GM19025 (cell line): ENCODE results near the gene LRRC45.

Experiments used
- ATAC-seq: cut with Tn5 transposase; IDR thresholded peaks from one replicate; pipeline ENCODE4 v1.9.1; 2021; ENCODE audit warnings: mild to moderate bottlenecking, low read depth, moderate library complexity; ENCODE audit not compliant: unreplicated experiment

The LRRC45 gene

DNA sequence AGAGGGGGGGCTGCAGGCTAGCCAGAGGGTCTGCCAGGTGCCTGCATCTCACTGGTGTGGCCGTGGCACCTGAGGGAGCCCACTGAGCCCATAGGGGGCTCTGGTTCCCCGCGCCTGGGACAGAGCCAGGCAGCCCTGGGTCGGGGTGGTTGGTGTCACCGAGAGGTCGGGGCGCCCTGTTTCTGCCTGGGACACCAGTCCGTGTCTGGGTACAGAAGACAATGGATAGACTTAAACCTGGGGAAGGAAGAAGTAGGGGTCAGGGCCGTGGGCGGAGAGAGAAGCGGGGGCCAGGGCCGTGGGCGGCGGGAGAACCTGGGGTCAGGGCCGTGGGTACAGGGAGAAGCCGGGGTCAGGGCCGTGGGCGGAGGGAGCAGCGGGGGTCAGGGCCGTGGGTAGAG lies 25.5 kb downstream of the LRRC45 start:
- ATAC-seq: no peak

DNA sequence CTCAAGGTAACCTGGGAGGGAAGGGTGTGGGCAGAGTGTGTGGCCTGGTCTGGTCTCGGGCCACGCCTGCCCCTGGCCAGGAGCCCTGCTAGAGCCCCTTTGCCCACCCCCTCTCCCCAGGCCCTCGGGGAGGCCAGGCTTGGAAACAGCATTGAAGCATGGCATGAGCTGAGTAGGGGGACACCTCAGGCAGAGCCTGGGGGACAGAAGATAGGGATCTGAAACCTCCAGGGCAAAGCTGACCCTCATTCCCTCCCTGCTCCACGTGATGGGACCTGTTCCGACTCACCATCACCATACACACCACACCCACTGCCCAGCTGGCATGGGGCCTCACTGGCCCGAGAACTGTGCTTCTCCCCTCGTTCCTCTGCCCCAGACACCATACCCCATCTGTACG lies 26.0 kb downstream of the LRRC45 start:
- ATAC-seq: no peak

DNA sequence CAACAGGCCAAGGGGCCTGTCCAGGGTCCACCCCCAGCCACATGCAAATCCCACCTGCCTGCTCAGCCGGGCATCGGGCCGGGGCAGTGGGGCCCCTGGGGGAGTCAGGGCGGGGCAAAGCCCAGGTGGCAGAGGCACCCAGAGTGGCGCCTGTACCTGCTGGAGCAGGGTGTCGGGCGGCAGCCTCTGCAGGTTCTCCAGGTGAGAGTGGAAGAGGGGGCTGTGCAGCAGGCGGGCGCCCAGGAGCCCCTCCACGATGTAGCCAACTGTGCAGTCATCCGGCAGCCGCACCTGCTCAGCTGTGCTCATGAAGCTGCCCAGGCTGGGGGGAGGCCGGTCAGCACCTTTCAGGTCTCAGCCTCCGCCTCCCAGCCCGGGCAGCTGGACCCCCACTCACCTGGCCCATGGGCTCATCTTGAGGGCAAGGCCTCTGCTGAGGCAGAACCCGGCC lies 26.4 kb downstream of the LRRC45 start:
- ATAC-seq: no peak

DNA sequence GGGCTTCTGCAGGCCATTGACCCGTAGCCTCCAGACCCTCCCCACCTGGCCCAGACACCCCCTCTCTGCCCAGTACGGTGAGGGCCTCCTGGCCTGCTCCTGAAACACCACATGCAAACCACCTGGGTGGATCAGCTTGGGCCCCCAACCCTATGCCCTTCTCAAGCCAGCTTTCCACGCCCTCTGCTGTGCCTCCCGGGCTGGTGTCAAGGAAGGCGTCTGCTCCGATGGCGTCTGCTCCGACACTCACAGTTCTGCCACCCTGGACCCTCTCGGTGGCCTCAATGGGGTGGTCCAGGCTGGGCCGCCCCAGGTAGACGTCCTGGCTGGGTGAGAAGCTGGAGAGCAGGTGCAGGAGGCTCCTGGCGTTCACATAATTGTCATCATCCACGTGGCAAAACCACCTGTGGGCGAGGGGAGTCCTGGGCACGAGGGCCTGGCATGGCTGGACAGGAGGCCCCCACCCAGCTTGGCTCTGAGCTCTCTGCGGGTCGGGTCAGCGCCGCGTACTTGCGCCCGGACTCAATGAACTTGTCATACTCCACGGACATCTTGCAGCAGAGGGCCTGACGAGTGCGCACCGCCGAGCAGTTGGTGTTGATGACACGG lies 27.2 kb downstream of the LRRC45 start:
- ATAC-seq: no peak

DNA sequence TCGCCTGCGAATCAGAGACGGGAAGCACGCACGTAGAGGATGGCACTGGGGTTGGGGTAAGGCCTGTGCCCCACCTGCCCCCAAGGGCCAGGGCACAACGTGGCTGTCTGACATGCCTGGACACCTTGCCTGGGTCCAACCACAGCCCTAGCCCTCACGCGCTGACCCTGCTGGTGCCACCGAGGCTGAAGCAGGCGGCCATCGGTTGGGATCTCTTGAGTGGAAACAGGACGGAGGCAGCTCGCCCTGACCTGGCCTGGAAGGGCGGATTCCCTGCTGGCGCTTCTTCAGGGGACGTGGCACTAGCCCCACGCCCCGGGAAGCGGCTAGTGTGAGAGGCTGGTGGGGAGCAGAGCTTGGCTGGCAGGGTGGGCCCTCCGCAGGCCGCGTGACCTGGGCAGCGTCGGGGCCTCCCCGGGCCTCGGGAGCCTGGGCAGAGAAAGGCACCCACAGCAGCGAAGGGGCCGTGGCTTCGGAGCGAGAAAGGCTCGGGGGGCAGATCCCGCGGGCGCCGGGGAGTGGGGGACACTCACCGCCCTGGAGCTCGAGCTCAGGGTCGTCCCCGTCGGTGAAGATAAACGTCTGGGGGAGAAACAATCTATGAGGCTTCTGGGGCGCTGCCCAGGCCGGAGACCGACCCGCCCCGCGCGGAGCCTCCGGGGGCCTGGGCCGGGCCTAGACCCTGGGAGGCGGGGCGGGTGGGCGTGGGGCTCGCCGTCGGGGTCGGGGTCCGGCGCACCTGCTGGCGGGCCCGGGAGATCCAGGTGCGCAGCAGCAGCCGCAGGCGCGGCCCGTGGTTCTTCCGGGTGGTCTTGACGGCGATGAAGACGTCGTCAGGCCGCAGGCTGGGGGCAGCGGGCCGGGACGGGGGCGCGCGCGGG lies 27.9 kb downstream of the LRRC45 start:
- ATAC-seq: peak; percentile 18

DNA sequence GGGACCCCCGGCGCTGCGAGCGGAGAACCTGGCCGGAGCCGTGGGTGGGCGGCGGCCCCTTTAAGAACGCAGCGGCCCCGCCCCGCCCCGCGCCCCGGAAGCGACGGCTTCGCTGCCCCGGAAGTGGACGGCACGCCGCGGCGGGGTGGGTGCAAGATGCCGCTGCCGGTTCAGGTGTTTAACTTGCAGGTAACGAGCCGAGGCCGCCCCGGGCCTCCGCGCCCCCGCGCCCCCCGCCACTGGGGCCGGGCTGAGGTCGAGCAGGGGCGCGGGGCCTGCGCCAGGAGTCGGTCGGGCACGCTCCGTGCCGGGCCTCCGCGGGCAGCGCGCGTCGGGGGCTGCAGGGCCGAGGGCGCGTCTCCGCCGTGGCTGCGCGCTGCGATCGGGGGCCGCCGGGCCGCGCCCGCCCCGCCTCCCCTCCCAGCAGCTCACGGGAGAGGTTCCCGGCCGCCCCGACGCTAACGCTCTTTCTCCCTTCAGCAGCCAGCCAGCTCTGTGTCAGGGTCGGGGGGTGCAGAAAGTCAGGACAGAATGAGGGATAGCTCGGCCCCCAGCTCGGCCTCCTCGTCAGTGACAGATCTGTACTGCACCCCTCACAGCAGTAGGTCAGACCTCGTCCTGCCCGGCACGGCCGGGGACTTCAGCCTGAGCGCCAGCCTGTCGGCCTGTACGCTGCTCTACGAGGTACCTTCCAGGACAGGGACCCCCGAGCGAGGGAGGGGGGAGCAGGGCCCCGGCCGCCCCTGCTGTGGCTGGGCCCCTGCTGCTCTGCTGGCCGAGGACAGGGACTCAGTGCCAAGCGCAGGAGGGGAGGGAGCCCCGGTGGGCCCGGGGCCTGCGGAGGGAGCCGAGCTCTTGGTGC lies 28.9 kb downstream of the LRRC45 start, which contains the start of the genes GPS1 and RFNG:
Gene GPS1 (plus strand): TSS at position 123 of the 862 bp plus-strand sequence. CDS start 34 bp downstream, at position 157.
Gene RFNG (minus strand): TSS at position 36 of the 862 bp plus-strand sequence. CDS start 45 bp downstream, outside the sequence.
- peak; percentile 70 for ATAC-seq

DNA sequence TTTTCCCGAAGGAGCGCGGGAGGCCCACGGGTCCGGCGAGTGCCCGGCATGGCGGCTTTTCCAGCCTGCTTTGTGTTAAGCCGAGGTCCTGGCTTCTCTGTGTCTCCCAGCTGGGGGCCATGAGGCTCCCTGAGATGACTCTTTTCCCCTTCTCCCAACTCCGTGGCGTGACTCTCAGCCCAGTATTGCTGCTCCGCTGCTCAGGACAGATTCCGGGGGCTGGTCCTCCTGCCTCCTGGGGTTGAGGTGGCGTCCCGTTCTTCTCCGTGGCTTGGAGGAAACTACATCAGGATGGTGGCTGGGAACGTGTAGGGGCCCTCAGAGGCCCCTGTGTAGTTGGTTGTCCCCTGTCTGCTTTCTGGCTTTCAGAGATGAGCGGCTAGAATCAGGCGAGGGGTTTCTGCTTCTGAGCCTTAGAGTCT lies 29.5 kb downstream of the LRRC45 start:
- ATAC-seq: no peak

DNA sequence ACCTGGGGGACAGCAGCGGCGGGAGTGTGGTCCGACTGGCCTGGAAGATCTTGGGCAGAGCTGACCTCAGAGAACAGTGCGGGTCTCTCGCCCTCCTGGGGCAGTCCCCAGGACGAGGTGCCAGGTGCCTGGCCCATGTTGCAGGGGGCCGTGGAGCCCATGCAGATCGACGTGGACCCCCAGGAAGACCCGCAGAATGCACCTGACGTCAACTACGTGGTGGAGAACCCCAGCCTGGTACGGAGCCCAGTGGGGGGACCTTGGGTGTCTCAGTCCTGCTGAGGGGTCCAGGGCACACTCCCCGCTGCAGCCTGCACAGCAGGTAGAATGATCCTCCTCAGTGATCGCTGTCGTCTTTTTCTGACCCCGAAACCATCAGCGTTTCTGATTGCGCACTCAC lies 30.0 kb downstream of the LRRC45 start:
- ATAC-seq: no peak

DNA sequence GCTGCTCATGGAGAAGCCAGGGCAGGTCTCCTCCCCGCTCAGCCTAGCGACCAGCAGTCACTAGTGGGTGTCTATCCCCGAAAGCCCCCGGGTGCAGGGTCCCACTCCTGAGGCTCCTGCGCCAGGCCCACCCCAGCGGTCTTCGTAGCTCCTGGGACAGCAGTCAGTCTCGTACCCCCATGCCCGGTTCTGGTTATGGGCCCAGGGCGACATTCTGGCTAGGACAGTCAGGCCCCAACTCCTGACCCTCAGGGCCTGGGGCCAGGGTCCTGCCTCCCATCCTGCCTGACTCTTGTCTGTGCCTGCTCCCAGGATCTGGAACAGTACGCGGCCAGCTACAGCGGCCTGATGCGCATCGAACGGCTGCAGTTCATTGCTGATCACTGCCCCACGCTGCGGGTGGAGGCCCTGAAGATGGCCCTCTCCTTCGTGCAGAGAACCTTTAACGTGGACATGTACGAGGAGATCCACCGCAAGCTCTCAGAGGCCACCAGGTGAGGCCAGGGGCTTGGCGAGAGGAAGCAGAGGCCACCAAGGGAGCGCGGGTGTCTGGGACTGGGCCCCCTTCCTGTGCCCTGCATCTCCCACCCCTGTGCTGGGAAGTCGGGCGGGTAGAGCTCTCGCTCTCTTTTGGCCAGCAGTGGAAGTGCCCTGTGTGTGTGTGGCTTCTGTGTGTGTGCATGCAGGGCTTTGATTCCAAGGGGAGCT lies 30.6 kb downstream of the LRRC45 start:
- ATAC-seq: no peak

DNA sequence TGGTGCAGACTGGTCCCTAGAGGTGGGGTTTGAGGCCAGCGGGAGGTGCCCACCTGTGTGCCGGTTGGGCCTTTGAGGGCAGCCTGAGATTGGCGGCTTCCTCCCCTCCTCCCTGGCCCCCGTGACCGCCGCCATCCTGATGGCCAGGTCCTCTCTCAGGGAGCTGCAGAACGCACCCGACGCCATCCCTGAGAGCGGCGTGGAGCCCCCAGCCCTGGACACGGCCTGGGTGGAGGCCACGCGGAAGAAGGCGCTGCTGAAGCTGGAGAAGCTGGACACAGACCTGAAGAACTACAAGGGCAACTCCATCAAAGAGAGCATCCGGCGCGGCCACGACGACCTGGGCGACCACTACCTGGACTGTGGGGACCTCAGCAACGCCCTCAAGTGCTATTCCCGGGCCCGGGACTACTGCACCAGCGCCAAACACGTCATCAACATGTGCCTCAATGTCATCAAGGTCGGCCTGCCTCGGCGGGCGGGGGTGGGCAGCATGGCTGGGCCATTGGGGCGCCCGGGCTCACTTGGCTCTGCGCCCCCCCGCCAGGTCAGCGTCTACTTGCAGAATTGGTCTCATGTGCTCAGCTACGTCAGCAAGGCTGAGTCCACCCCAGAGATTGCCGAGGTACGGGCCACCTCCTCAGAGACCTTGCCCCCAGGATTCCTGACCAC lies 31.4 kb downstream of the LRRC45 start:
- ATAC-seq: no peak

DNA sequence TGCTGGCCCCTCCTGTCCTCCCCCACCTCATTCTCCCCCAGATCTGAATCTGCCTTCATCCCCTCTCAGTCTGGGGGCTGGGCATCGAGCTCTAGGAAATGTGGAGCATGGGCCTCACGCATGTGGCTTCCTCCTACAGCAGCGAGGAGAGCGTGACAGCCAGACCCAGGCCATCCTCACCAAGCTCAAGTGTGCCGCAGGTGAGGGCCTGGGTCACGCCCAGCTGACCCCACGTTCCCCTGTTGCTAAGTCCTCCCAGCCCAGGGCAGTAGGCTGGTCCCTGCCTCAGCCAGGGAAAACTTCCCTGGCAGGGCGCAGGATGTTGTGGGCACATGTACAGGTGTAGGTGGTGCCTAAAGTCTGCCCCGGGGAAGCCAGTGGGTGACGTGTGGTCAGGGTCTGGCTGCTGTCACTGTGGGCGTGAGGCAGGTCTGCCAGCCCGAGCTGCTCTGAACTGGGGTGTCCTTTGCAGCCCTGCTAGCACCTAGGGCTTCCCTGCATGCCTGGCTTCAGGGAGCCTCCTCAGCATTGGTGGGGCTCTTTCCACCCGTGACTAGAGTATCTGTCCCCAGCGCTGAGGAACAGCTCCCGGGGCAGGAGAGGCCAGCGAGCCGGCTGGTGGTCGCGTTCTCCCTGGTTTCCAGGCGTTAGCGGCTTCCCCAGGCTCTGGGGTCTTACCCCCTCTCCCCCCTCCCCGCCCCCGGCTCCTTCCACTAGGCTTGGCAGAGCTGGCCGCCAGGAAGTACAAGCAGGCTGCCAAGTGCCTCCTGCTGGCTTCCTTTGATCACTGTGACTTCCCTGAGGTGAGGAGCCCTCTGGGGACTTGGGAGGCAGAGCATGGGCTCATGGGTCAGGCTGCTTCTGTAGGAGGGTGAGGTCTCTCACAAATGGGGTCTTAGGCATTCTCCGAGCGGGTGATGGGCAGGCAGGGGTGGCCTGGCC lies 32.2 kb downstream of the LRRC45 start:
- no peak for ATAC-seq

DNA sequence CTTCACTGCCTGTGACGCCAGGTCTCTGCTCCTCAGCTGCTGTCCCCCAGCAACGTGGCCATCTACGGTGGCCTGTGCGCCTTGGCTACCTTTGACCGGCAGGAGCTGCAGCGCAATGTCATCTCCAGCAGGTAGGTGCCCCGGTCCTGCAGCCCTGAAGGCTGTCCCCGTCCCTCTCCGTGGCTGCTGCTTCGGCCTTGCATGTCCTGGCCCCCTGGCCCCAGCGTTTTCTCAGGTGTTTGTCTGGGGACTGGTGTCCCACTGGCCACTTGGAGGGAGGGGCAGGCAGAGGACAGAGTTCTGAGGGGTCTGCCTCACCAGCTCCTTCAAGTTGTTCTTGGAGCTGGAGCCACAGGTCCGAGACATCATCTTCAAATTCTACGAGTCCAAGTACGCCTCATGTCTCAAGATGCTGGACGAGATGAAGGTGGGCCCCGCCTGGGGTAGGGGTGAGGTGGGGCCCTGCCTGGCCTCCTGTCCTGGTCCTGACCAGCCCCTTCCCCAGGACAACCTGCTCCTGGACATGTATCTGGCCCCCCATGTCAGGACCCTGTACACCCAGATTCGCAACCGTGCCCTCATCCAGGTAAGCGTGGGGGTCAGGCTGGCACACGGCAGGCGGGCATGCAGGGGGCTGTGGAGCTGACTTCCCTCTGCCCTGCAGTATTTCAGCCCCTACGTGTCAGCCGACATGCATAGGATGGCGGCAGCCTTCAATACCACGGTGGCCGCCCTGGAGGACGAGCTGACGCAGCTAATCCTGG lies 33.0 kb downstream of the LRRC45 start:
- no peak for ATAC-seq

DNA sequence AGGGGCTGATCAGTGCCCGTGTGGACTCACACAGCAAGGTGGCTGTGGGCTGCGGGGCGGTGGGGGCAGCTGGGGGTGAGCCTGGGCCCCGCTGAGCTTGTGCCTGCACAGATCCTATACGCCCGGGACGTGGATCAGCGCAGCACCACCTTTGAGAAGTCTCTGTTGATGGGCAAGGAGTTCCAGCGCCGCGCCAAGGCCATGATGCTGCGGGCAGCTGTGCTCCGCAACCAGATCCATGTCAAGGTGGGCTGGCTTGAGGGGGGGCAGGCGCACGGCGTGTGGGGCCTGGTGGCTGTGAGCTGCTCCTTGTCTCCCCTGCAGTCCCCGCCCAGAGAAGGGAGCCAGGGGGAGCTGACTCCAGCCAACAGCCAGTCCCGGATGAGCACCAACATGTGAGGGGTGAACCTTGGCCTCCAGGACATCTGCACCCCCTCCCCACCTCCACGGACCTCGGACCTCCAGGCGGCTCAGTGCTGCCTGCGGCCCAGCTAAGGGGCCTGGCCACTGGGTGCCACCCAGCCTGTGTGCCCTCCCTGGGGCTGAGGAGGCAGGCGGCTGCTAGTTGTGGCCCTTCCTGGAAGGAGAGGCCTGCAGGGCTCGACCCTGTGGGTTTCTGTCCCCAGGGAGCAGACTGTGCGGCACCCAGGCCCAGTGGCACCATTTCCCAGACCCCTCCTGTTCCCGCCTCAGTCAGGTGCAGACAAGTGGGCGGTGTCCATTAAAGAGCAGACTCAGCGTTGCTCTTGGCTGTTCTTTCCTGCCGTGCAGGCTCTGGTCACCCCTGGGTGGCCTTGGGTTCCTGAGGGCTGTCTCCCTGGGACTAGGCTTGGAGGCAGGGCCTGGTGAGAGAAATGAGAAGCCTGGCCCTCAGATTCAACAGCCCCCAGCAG lies 33.9 kb downstream of the LRRC45 start:
- ATAC-seq: no peak

DNA sequence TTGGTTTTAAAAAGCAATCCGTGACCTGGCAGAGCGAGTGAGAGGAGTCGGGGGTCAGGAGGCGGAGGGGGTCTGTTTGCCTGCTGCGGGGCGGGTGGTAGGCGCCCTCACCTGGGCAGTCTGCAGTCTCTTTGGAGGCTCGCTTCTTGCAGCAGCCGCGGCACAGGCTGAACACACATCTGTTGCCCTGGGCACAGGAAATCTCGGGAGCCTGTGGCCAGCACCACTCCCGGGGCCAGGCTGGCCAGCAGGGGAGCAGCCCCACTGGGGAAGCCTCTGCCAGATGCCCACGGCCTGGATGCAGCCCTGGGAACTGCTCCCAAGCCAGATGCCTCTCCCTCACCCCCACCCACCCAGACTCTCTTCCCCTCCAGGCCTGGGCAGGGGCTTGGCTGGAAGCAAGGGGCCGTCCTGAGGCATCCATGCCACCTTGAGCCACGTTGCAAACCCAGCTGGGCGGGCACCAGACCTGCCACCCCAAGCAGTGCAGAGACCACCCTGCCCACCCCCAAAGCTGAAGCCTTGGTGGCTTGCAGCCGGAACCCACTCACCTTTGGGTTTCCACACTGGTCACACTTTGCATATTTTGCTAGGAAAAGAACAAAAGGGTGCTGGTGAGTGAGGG lies 35.2 kb downstream of the LRRC45 start:
- ATAC-seq: no peak

DNA sequence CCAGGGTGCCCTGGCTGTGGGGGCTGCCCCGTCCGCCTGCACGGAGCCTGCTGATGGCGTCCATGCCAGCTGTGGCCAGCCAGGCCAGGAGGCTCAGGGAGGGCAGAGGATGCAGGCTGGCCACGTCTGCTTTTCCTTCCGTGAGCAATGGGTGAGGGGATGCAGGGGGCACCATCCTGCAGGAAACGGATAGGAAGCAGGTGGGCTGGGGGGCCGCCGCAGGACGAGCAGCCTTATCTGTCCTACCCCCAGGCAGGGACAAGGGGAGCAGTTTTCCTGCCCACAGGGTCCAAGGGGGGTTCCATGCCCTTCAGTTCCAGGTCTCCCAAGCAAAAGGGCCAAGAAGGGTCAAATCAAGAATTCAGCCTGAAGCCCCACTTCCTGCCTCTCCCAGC lies 35.7 kb downstream of the LRRC45 start:
- ATAC-seq: no peak

DNA sequence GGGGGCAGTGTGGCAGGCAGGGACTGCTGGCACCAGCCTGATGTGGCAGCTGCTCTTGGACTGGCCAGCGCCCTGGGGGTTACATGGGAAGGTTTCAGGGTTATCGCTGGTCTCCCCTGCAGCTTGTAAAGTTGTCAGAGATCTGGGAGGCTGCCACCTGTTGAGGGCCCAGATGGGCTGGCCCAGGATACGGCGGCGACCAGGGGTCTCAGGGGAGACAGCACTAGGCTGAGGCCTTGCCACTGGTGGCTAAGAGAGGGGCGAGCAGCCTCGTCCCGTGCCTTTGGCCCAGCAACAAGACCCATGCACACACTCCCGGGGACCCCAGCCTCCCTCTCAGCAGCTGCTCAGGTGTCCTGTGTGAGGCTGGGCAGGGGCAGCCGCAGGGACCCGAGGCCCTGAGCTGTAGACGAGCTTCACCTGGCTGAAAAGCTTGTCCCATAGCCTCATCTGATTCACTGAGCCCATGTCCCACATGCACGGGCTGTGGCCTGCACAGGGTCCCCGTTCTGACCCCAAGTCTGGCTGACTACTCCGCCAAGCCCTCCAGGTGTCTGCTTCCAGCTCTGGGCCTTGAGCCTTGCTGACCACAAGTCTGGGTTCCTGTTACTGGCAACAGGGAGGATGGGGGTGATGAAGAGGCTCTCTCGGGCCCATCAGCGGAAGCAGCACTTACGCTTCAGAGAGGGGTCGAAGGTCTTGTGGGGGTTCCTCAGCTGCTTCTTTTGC lies 36.3 kb downstream of the LRRC45 start:
- ATAC-seq: no peak
